HepG2 (cell line): ENCODE measurements around the gene RAB40C. TPM values are rescaled to one million over a fixed set of nuclear protein-coding genes. Genes with fewer than 3 reads are reported as not detected.

ENCODE experiments used
- ATF7-NPFF ChIP-seq: sonication (generic); formaldehyde crosslinking; IDR thresholded peaks from 2 replicates; pipeline ENCODE4 v1.8.1; 2023; ENCODE audit warnings: mild to moderate bottlenecking, low read depth, missing genetic modification reagents, moderate library complexity
- CC2D1A ChIP-seq: sonication (generic); formaldehyde crosslinking; IDR thresholded peaks from 2 replicates; pipeline ENCODE4 v1.8.1; 2023; ENCODE audit warnings: mild to moderate bottlenecking, missing genetic modification reagents
- DPF2 ChIP-seq: sonication (generic); formaldehyde crosslinking; IDR thresholded peaks from 2 replicates; pipeline ENCODE4 v1.4.0; 2020; ENCODE audit warnings: mild to moderate bottlenecking, low read depth, missing genetic modification reagents, borderline replicate concordance
- FLYWCH1 ChIP-seq: sonication (generic); formaldehyde crosslinking; IDR thresholded peaks from 2 replicates; pipeline ENCODE4 v1.8.1; 2023; ENCODE audit warnings: mild to moderate bottlenecking, missing genetic modification reagents
- FOXP4 ChIP-seq: sonication (generic); formaldehyde crosslinking; IDR thresholded peaks from 2 replicates; pipeline ENCODE4 v1.4.0; 2020; ENCODE audit warnings: missing genetic modification reagents
- GLI4 ChIP-seq: sonication (generic); formaldehyde crosslinking; IDR thresholded peaks from 2 replicates; pipeline ENCODE4 v1.5.1; 2020; ENCODE audit warnings: missing genetic modification reagents, mild to moderate bottlenecking, moderate library complexity, borderline replicate concordance
- GMEB2 ChIP-seq: IDR thresholded peaks from 2 replicates; pipeline ENCODE4 v1.6.1; 2016; ENCODE audit warnings: missing biosample characterization, missing genetic modification reagents, low read depth
- GRHL1 ChIP-seq: sonication (generic); formaldehyde crosslinking; conservative IDR thresholded peaks from 2 replicates; pipeline ENCODE4 v1.8.0; 2022; ENCODE audit warnings: missing genetic modification reagents
- HNRNPLL ChIP-seq: fragments of 200-400 bp; formaldehyde crosslinking; IDR thresholded peaks from 2 replicates; pipeline ENCODE4 v1.6.1; 2017; ENCODE audit warnings: mild to moderate bottlenecking, low read depth, low read length; ENCODE audit not compliant: poor library complexity, severe bottlenecking
- IRX3 ChIP-seq: sonication (generic); formaldehyde crosslinking; IDR thresholded peaks from 2 replicates; pipeline ENCODE4 v1.8.1; 2023; ENCODE audit warnings: mild to moderate bottlenecking, low read depth, missing genetic modification reagents, borderline replicate concordance
- MAFG ChIP-seq: sonication (generic); formaldehyde crosslinking; IDR thresholded peaks from 2 replicates; pipeline ENCODE4 v1.5.1; 2020; ENCODE audit warnings: mild to moderate bottlenecking, missing genetic modification reagents
- MED8 ChIP-seq: sonication (generic); formaldehyde crosslinking; IDR thresholded peaks from 2 replicates; pipeline ENCODE4 v1.8.1; 2023; ENCODE audit warnings: mild to moderate bottlenecking, missing genetic modification reagents; ENCODE audit not compliant: insufficient replicate concordance
- MTF1 ChIP-seq: sonication (generic); formaldehyde crosslinking; IDR thresholded peaks from 2 replicates; pipeline ENCODE4 v1.5.0; 2020; ENCODE audit warnings: missing genetic modification reagents
- NAIF1 ChIP-seq: sonication (generic); formaldehyde crosslinking; IDR thresholded peaks from 2 replicates; pipeline ENCODE4 v1.5.0; 2020; ENCODE audit warnings: mild to moderate bottlenecking, missing genetic modification reagents, borderline replicate concordance
- NBN ChIP-seq: fragments of 450-650 bp; conservative IDR thresholded peaks from 2 replicates; pipeline ENCODE4 v1.6.1; 2017
- ONECUT2 ChIP-seq: sonication (generic); formaldehyde crosslinking; IDR thresholded peaks from 2 replicates; pipeline ENCODE4 v1.4.0; 2020; ENCODE audit warnings: missing genetic modification reagents
- RFX3 ChIP-seq: IDR thresholded peaks from 2 replicates; pipeline ENCODE4 v1.6.1; 2016; ENCODE audit warnings: missing biosample characterization, missing genetic modification reagents
- SAP130 ChIP-seq: IDR thresholded peaks from 2 replicates; pipeline ENCODE4 v1.6.1; 2016; ENCODE audit warnings: low read depth
- SSRP1 ChIP-seq: IDR thresholded peaks from 2 replicates; pipeline ENCODE4 v1.6.1; 2016; ENCODE audit warnings: control low read depth
- ZNF547 ChIP-seq: sonication (generic); formaldehyde crosslinking; IDR thresholded peaks from 2 replicates; pipeline ENCODE4 v1.5.1; 2020; ENCODE audit warnings: mild to moderate bottlenecking, missing genetic modification reagents
- ZNF549 ChIP-seq: sonication (generic); formaldehyde crosslinking; IDR thresholded peaks from 2 replicates; pipeline ENCODE4 v1.5.0; 2020; ENCODE audit warnings: missing genetic modification reagents
- ZNF768 ChIP-seq: sonication (generic); formaldehyde crosslinking; IDR thresholded peaks from 2 replicates; pipeline ENCODE4 v1.4.0; 2020; ENCODE audit warnings: missing genetic modification reagents
- ZSCAN12 ChIP-seq: sonication (generic); formaldehyde crosslinking; IDR thresholded peaks from 2 replicates; pipeline ENCODE4 v1.9.0; 2021; ENCODE audit warnings: mild to moderate bottlenecking, missing genetic modification reagents
- ZUFSP ChIP-seq: sonication (generic); formaldehyde crosslinking; IDR thresholded peaks from 2 replicates; pipeline ENCODE4 v1.9.0; 2021; ENCODE audit warnings: missing genetic modification reagents, mild to moderate bottlenecking, borderline replicate concordance
- polyA plus RNA-seq, 8 experiments: library from polyadenylated mRNA; depleted of rRNA in 3 of 8; stranded (reverse) in 7 of 8; unstranded in 1 of 8; fragments of >200 nt; fragmentation: Illumina TruSeq in 4 of 8; extraction: Trizol in 4 of 8; gene quantifications; 2 replicates each; pipeline versions ENCODE4 v1.2.1 to v1.2.3, GENCODE V29; 2011 to 2016; ENCODE audit warnings: low read depth in 4 of 8, missing spikeins in 1 of 8, mixed read lengths in 1 of 8; ENCODE audit not compliant: insufficient read depth in 1 of 8
- total RNA-seq, 5 experiments: library from RNA; depleted of rRNA; stranded (reverse); fragments of >200 nt; fragmentation: Illumina TruSeq; extraction: Trizol; gene quantifications; 2 replicates each; pipeline ENCODE4 v1.2.3, GENCODE V29; 2016; ENCODE audit warnings: low read depth in 1 of 5

The RAB40C gene
- total and polyA plus RNA-seq, 2 of the 13 experiments (the other 11 are each of a cell fraction or from before 2014, with no cell fraction given): 7.7 to 11.5 TPM

- no peak for TF ChIP-seq ZNF549 (CRISPR knock-in tag)
- TF ChIP-seq ZSCAN12: no peak
- peak; percentile 44 for TF ChIP-seq HNRNPLL
- no peak for TF ChIP-seq FLYWCH1 (CRISPR knock-in tag)
- TF ChIP-seq GRHL1 (CRISPR knock-in tag): no peak
- TF ChIP-seq MTF1 (CRISPR knock-in tag): no peak
- no peak for TF ChIP-seq ZNF768
- no peak for TF ChIP-seq IRX3 (CRISPR knock-in tag)
- no peak for TF ChIP-seq RFX3 (CRISPR knock-in tag)
- no peak for TF ChIP-seq ONECUT2 (CRISPR knock-in tag)
- no peak for TF ChIP-seq NAIF1 (CRISPR knock-in tag)
- TF ChIP-seq MAFG (CRISPR knock-in tag): no peak
- 0 out of 2 replicates have a peak, but pooled peaks have one; percentile 22 for TF ChIP-seq GLI4 (CRISPR knock-in tag)
- TF ChIP-seq CC2D1A (CRISPR knock-in tag): no peak
- no peak for TF ChIP-seq GMEB2 (CRISPR knock-in tag)
- TF ChIP-seq SAP130 (CRISPR knock-in tag): peak; percentile 63
- no peak for TF ChIP-seq SSRP1 (CRISPR knock-in tag)
- 0 out of 2 replicates have a peak, but pooled peaks have one; percentile 28 for TF ChIP-seq ZNF547
- TF ChIP-seq ZUFSP (CRISPR knock-in tag): no peak
- no peak for TF ChIP-seq DPF2 (CRISPR knock-in tag)
- no peak for TF ChIP-seq MED8 (CRISPR knock-in tag)
- TF ChIP-seq FOXP4 (CRISPR knock-in tag): no peak
- no peak for TF ChIP-seq ATF7-NPFF
- no peak for TF ChIP-seq NBN
These were observed 20.9 kb downstream of the RAB40C start (continued) for GRCh38 chr16:610513-611381.
